ENCODE results near the gene MAST4. TPM values are rescaled to one million over a fixed set of nuclear protein-coding genes. Genes with fewer than 3 reads are reported as not detected.

Gene MAST4
- total and polyA plus RNA-seq, 2 donors (not counting 1 experiment from before 2014, with no cell fraction given): 2.5 to 57.1 TPM

DNA sequence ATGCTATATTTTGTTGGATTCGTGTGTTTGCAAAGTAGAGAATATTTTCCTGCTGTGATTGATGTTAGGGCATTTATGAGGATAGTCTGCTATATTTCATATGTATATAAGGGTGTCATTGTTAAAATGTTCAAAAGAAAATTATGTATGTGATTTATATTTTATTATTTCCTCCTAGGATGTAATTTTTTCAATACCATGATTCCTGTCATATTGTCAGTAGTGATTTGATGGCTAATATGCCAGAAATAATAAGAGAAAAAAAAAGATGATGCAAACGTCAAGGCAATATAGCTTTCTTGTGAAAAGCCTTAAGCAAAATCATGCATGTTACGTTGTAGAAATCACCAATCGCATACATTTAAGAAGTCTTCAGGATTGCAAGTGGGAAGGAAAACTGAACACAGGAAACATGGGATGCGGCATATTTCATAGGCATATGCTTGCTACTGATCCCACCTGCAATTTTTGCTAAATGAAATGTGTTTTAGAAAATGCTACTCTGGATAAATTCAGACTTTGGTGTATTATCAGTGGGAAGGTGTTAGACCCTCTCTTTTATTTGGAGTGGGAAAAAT, 224.5 kb downstream of the MAST4 start:
- CTCF ChIA-PET: interaction anchor here (1.0 to 3.9 kb wide), 2 partner anchors 9 kb away, joined by 3 to 25 read pairs; no protein-coding TSS in a partner anchor
- Histone ChIP-seq H3K9me3 (ENCODE audit: control extremely low read depth in 1 of 3, control insufficient read depth in 2 of 3, insufficient read depth in 1 of 3, low read length in 2 of 3) (no peaks in the 10 kb centered on the region), H3K27me3 (replicated peaks in 1 of 4; ENCODE audit: control extremely low read depth in 1 of 4, control insufficient read depth in 3 of 4, insufficient read depth in 4 of 4, low read length in 3 of 4) (peaks cover 0 to 5% (median 0%) of the 10 kb centered on the region in 4 experiments), H3K4me3 (ENCODE audit: control extremely low read depth in 1 of 5, extremely low read depth in 1 of 5, insufficient read depth in 1 of 5, low read depth in 2 of 5, low read length in 4 of 5) (no peak overlapping the region), H3K4me1 (ENCODE audit: control insufficient read depth in 2 of 2, insufficient read depth in 2 of 2, low read length in 2 of 2) (no peaks in the 10 kb centered on the region), H3K79me2 (ENCODE audit: control insufficient read depth, insufficient read depth, low read length) (no peaks in the 10 kb centered on the region), H3K36me3 (replicated peaks in 1 of 2; ENCODE audit: control extremely low read depth in 1 of 2, control insufficient read depth in 1 of 2, extremely low read depth in 1 of 2, insufficient read depth in 2 of 2, low read length in 1 of 2) (no peaks in the 10 kb centered on the region), H4K20me1 (ENCODE audit: control insufficient read depth, insufficient read depth, low read length, poor library complexity, severe bottlenecking) (no peaks in the 10 kb centered on the region), H3K27ac (ENCODE audit: low read length in 2 of 2) (no peak overlapping the region), H3K4me2 (replicated peaks; ENCODE audit: low read depth, low read length, poor library complexity, severe bottlenecking) (no peak overlapping the region), H3K9ac (ENCODE audit: low read length) (no peak overlapping the region), H2AFZ (ENCODE audit: insufficient read depth, low read depth, low read length, poor library complexity, severe bottlenecking) (no peak overlapping the region)
- Mint-ChIP-seq H3K27ac (no peak overlapping the region), H3K9me3 (ENCODE audit: insufficient read depth) (no peaks in the 10 kb centered on the region), H3K4me1 (peaks cover 5% of the 10 kb centered on the region), H3K4me3 (no peak overlapping the region), H3K27me3 (no peaks in the 10 kb centered on the region)
- no peak for ATAC-seq (ENCODE audit: low read depth)
- intact Hi-C loops (cut with micrococcal nuclease): no loop called here
- 100% methylated on average over 4 of the region's 5 CpGs for WGBS (ENCODE audit: insufficient coverage)
- TF ChIP-seq, protein P1, sequence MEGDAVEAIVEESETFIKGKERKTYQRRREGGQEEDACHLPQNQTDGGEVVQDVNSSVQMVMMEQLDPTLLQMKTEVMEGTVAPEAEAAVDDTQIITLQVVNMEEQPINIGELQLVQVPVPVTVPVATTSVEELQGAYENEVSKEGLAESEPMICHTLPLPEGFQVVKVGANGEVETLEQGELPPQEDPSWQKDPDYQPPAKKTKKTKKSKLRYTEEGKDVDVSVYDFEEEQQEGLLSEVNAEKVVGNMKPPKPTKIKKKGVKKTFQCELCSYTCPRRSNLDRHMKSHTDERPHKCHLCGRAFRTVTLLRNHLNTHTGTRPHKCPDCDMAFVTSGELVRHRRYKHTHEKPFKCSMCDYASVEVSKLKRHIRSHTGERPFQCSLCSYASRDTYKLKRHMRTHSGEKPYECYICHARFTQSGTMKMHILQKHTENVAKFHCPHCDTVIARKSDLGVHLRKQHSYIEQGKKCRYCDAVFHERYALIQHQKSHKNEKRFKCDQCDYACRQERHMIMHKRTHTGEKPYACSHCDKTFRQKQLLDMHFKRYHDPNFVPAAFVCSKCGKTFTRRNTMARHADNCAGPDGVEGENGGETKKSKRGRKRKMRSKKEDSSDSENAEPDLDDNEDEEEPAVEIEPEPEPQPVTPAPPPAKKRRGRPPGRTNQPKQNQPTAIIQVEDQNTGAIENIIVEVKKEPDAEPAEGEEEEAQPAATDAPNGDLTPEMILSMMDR (IDR thresholded peaks at IDR 0.05): no peak
- TF ChIP-seq EZH2 (IDR thresholded peaks at IDR 0.05; ENCODE audit: borderline replicate concordance, insufficient read depth, low read depth, low read length, poor library complexity, severe bottlenecking): no peak
- POLR2A ChIA-PET: no interaction called here
- DNase-seq: no peak

DNA sequence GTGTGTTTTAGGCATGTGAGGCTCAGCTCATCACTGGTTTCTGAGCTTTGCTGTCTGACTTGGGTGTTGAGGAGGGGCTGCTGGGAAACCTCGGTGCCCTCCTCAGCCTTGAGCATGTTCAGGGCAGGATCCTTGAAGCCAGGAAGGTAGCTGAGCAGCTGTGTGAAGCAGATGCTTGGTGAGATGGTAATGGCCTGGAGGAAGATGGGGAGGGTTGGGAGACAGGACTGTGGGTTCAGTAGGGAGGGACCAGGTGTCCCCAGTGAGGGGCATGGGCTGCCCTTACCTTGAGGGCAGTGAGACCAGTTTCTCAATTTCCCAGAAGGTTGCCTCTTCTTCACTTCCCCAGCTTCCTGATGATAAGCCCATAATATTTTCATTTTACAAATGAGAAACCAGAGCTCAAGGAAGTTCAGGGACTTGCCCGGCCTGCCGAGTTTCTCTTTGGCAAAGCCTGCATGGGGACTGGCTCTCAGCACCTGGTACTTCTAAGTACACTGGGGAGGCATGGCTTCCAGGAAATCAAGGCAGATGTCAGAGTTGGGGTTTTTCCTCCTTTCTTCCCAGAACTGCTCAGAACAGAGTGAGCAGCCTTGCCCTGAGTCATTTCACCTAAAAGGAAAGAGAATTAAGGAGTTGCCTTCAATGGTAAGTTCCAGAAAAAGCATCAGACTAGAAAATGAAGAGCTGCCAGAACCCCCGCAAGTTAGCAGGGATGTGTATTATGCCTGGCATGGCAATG, 225.7 kb downstream of the MAST4 start:
- POLR2A ChIA-PET: no interaction called here
- intact Hi-C loops (cut with micrococcal nuclease): no loop called here

More for the DNA sequence above, 225.7 kb downstream of the MAST4 start:
- Histone ChIP-seq H3K36me3 (replicated peaks in 1 of 2; ENCODE audit: control extremely low read depth in 1 of 2, control insufficient read depth in 1 of 2, extremely low read depth in 1 of 2, insufficient read depth in 2 of 2, low read length in 1 of 2) (no peaks in the 10 kb centered on the region), H3K79me2 (ENCODE audit: control insufficient read depth, insufficient read depth, low read length) (no peaks in the 10 kb centered on the region), H3K9ac (ENCODE audit: low read length) (no peak overlapping the region), H3K27ac (ENCODE audit: low read length in 2 of 2) (no peak overlapping the region), H3K27me3 (replicated peaks in 1 of 4; ENCODE audit: control extremely low read depth in 1 of 4, control insufficient read depth in 3 of 4, insufficient read depth in 4 of 4, low read length in 3 of 4) (peaks cover 0 to 5% (median 0%) of the 10 kb centered on the region in 4 experiments), H3K4me1 (ENCODE audit: control insufficient read depth in 2 of 2, insufficient read depth in 2 of 2, low read length in 2 of 2) (no peaks in the 10 kb centered on the region), H3K4me3 (ENCODE audit: control extremely low read depth in 1 of 5, extremely low read depth in 1 of 5, insufficient read depth in 1 of 5, low read depth in 2 of 5, low read length in 4 of 5) (no peak overlapping the region), H3K9me3 (ENCODE audit: control extremely low read depth in 1 of 3, control insufficient read depth in 2 of 3, insufficient read depth in 1 of 3, low read length in 2 of 3) (no peaks in the 10 kb centered on the region), H4K20me1 (ENCODE audit: control insufficient read depth, insufficient read depth, low read length, poor library complexity, severe bottlenecking) (no peaks in the 10 kb centered on the region), H3K4me2 (replicated peaks; ENCODE audit: low read depth, low read length, poor library complexity, severe bottlenecking) (no peak overlapping the region), H2AFZ (ENCODE audit: insufficient read depth, low read depth, low read length, poor library complexity, severe bottlenecking) (no peak overlapping the region)
- 81% methylated on average over 4 of the region's 4 CpGs for WGBS (ENCODE audit: insufficient coverage)
- ATAC-seq (ENCODE audit: low read depth) (no peak), DNase-seq (no peak)
- peaks cover 5% of the 10 kb centered on the region for H3K4me1 Mint-ChIP-seq
- no peaks in the 10 kb centered on the region for H3K9me3 Mint-ChIP-seq (ENCODE audit: insufficient read depth)
- TF ChIP-seq EZH2 (IDR thresholded peaks at IDR 0.05; ENCODE audit: borderline replicate concordance, insufficient read depth, low read depth, low read length, poor library complexity, severe bottlenecking): no peak
- TF ChIP-seq, protein P1 (IDR thresholded peaks at IDR 0.05): no peak
- H3K4me3 Mint-ChIP-seq: no peak overlapping the region
- CTCF ChIA-PET: interaction anchor here (0.9 kb wide), 1 partner anchor 516 kb away, joined by 3 read pairs; no protein-coding TSS in a partner anchor
- H3K27me3 Mint-ChIP-seq: no peaks in the 10 kb centered on the region
- no peak overlapping the region for H3K27ac Mint-ChIP-seq

All from B cell (primary cell).